Endothelial cell (in vitro differentiated cells): ENCODE data around the gene NEO1. TPM values are rescaled to one million over a fixed set of nuclear protein-coding genes. Genes with fewer than 3 reads are reported as not detected.

ENCODE experiments used
- DNase-seq: peaks from one replicate; pipeline ENCODE4 v3.0.0; 2021; ENCODE audit warnings: low spot score
- H3K27ac Mint-ChIP-seq: one replicate; pipeline ENCODE4 v1.8.0; 2021; ENCODE audit warnings: mixed read lengths, inconsistent platforms; ENCODE audit not compliant: unreplicated experiment
- H3K27me3 Mint-ChIP-seq: one replicate; pipeline ENCODE4 v1.8.0; 2021; ENCODE audit warnings: mild to moderate bottlenecking, moderate library complexity, mixed read lengths, inconsistent platforms; ENCODE audit not compliant: unreplicated experiment
- H3K36me3 Mint-ChIP-seq: one replicate; pipeline ENCODE4 v1.8.0; 2021; ENCODE audit warnings: mild to moderate bottlenecking, low read depth, mixed read lengths, inconsistent platforms; ENCODE audit not compliant: unreplicated experiment
- H3K4me1 Mint-ChIP-seq: one replicate; pipeline ENCODE4 v1.8.0; 2021; ENCODE audit warnings: mild to moderate bottlenecking, mixed read lengths, inconsistent platforms; ENCODE audit not compliant: unreplicated experiment
- H3K4me3 Mint-ChIP-seq: one replicate; pipeline ENCODE4 v1.8.0; 2021; ENCODE audit warnings: mild to moderate bottlenecking, mixed read lengths, inconsistent platforms; ENCODE audit not compliant: unreplicated experiment
- H3K9me3 Mint-ChIP-seq: one replicate; pipeline ENCODE4 v1.8.0; 2021; ENCODE audit warnings: mixed read lengths, inconsistent platforms; ENCODE audit not compliant: unreplicated experiment
- total RNA-seq: library from RNA; stranded (reverse); fragmentation: NEBNext Ultra II Directional; extraction: Animal tissue kit (Norgen Biotek cat#: 25700); gene quantifications from one replicate; pipeline ENCODE4 v1.2.1, GENCODE V29; 2021; ENCODE audit not compliant: unreplicated experiment
- TF ChIP-seq, protein P1 (sequence below): fragments of 200-600 bp; sonication (generic); IDR thresholded peaks from one replicate; pipeline ENCODE4 v1.5.0; 2021; ENCODE audit warnings: antibody characterized with exemption; ENCODE audit not compliant: unreplicated experiment

Gene NEO1
- total RNA-seq, 1 donor from 2014 or later, result 140 TPM

DNA sequence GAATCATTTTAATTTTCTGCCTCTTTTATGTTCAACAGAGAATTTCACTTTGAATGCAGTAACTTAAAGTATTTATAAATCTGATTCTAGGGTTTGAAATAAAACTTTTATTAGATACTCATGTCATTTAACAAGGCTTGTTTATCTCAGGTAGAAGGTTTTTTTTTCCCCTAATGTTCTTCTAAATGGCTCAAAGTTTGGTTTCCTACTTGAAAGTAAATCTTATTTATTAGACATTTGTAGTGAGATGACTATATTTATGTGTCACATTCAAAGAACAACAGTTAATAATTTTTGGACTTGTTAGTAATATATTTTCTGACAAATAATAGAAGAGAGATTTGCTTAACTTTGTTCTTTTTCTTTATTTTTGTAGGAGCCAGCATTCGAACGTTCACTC lies 63.9 kb downstream of the NEO1 start:
- no peaks in the 10 kb centered on the region for H3K9me3 Mint-ChIP-seq
- H3K27me3 Mint-ChIP-seq, result peaks cover 2% of the 10 kb centered on the region
- peaks cover 7% of the 10 kb centered on the region for H3K36me3 Mint-ChIP-seq

DNA sequence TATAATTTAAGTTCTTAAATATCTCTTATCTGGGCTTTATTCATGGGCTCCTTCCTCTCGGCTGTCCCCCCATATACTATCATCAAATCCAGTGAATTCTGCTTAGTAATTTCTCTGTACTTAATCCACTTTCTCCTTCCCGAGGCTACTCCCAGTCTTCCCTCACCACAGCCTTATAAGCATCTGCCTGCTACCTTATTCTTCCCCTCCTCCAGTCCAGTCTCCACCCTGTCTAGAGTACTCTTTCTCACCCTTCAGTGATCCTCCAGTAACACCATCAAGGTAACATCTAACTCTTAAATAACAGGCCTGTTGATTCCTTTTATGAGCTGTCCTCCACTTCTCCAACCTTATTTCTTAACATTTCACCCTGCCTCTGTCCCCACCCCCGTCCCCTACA lies 65.8 kb downstream of the NEO1 start:
- Mint-ChIP-seq H3K4me3 (no peak overlapping the region), H3K27ac (no peak overlapping the region), H3K4me1 (peaks cover 27% of the 10 kb centered on the region), H3K9me3 (no peaks in the 10 kb centered on the region), H3K27me3 (peaks cover 2% of the 10 kb centered on the region), H3K36me3 (peaks cover 7% of the 10 kb centered on the region)
- DNase-seq, result no peak
- TF ChIP-seq, protein P1, sequence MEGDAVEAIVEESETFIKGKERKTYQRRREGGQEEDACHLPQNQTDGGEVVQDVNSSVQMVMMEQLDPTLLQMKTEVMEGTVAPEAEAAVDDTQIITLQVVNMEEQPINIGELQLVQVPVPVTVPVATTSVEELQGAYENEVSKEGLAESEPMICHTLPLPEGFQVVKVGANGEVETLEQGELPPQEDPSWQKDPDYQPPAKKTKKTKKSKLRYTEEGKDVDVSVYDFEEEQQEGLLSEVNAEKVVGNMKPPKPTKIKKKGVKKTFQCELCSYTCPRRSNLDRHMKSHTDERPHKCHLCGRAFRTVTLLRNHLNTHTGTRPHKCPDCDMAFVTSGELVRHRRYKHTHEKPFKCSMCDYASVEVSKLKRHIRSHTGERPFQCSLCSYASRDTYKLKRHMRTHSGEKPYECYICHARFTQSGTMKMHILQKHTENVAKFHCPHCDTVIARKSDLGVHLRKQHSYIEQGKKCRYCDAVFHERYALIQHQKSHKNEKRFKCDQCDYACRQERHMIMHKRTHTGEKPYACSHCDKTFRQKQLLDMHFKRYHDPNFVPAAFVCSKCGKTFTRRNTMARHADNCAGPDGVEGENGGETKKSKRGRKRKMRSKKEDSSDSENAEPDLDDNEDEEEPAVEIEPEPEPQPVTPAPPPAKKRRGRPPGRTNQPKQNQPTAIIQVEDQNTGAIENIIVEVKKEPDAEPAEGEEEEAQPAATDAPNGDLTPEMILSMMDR, result no peak

More for the DNA sequence above, 63.9 kb downstream of the NEO1 start:
- Mint-ChIP-seq H3K4me1 (peaks cover 27% of the 10 kb centered on the region), H3K27ac (no peak overlapping the region), H3K4me3 (no peak overlapping the region)
- TF ChIP-seq, protein P1, result no peak
- no peak for DNase-seq

DNA sequence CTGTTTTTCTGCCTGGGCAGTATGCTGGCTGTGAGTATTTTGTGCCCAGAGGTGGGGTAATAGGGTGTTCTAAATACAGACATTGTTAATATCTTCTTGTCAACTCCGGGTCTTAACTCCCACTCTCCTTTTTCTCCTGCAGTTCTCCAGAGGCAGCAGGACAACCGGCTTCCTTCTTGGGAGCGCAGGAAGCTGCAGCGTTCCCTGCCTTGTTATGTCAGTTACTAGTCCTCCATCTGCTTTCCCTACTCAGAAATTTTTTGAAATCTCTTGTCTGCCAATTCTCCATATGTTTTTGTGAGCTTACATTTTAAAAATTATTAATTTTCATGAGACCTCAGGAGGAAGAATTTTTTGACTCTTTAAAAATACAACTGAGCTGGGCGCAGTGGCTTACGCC lies 67.2 kb downstream of the NEO1 start:
- TF ChIP-seq, protein P1, result no peak
- peaks cover 9% of the 10 kb centered on the region for H3K36me3 Mint-ChIP-seq
- no peak overlapping the region for H3K27ac Mint-ChIP-seq
- peaks cover 23% of the 10 kb centered on the region for H3K4me1 Mint-ChIP-seq
- no peak overlapping the region for H3K4me3 Mint-ChIP-seq
- H3K9me3 Mint-ChIP-seq, result no peaks in the 10 kb centered on the region
- no peak for DNase-seq
- H3K27me3 Mint-ChIP-seq, result no peaks in the 10 kb centered on the region

DNA sequence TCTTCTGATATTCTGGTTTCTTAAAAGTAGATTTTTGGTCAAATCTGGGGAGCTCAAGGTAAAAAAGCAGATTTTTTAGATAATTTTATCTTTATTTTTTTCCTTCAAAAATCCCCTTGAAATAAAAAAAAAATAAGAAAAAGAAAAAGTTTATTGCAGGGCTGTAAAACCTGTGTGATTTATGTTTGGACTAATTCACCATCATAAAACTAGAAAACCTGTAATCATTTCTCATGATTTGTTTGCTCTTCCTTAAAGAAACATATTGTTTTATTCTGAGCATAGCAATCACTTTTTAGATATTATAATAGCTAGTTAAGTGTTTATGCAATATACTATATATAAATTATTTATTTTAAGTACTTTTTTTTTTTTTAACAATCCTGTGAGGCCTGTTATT lies 68.0 kb downstream of the NEO1 start:
- DNase-seq, result no peak
- H3K27ac Mint-ChIP-seq, result no peak overlapping the region
- H3K4me3 Mint-ChIP-seq, result no peak overlapping the region

DNA sequence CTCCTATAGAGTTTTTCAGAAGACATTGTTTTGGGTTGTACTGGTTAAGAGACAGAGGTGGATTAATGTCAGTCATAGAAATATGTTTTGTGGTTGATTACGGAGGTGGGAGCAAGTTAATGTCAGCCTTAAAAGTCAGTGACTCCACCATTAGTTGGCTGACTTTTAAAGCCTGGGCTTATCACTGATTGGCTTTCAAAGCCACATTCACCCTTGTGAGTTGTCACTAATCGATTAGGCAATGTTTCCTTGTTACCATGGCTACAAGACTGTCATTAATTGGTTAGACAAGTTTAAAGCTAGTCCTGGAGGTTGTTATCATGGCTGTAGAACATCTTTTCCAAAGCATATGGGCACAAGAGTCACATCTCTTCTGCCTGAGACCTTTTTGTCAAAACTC lies 73.0 kb downstream of the NEO1 start:
- TF ChIP-seq, protein P1, result no peak
- H3K27me3 Mint-ChIP-seq, result no peaks in the 10 kb centered on the region

More for the DNA sequence above, 68.0 kb downstream of the NEO1 start:
- no peaks in the 10 kb centered on the region for H3K9me3 Mint-ChIP-seq
- TF ChIP-seq, protein P1, result no peak
- no peaks in the 10 kb centered on the region for H3K27me3 Mint-ChIP-seq
- H3K4me1 Mint-ChIP-seq, result peaks cover 23% of the 10 kb centered on the region
- peaks cover 14% of the 10 kb centered on the region for H3K36me3 Mint-ChIP-seq

More for the DNA sequence above, 73.0 kb downstream of the NEO1 start:
- DNase-seq, result no peak
- Mint-ChIP-seq H3K27ac (peak overlapping the region; percentile 54), H3K4me3 (no peak overlapping the region), H3K4me1 (peaks cover 3% of the 10 kb centered on the region), H3K36me3 (peaks cover 10% of the 10 kb centered on the region), H3K9me3 (no peaks in the 10 kb centered on the region)
